ENCODE results near the gene RNASEH1. TPM values are rescaled to one million over a fixed set of nuclear protein-coding genes. Genes with fewer than 3 reads are reported as not detected.
A peak's percentile ranks its signal among the peaks of the same experiment; 100 is the strongest.

The RNASEH1 gene
- total RNA-seq, 1 experiment from 2014 or later, result 48.3 TPM

- peaks cover 10% of the 10 kb centered on the region for H3K4me1 ChIP-seq (ENCODE audit: insufficient read depth, low read length, poor library complexity, severe bottlenecking)
- no TSS peak for BruUV-seq (replicated peaks)
- no peak for TF ChIP-seq EZH2 (IDR thresholded peaks at IDR 0.05; ENCODE audit: borderline replicate concordance, low read depth, low read length, poor library complexity, severe bottlenecking)
- no peak for TF ChIP-seq CTCF (conservative IDR thresholded peaks at IDR 0.05; ENCODE audit: low read depth, low read length)
- DNase-seq (ENCODE audit: low spot score), result no peak
- H3K36me3 ChIP-seq (ENCODE audit: insufficient read depth, low read length, poor library complexity, severe bottlenecking), result no peaks in the 10 kb centered on the region
- intact Hi-C loops (cut with micrococcal nuclease; ENCODE audit: unreplicated experiment), result no loop called here
- no peaks in the 10 kb centered on the region for H3K9me3 ChIP-seq (ENCODE audit: low read depth, low read length, poor library complexity, severe bottlenecking)
- no peak overlapping the region for H3K4me3 ChIP-seq (ENCODE audit: low read depth, low read length, poor library complexity, severe bottlenecking)
- ChIA-PET POLR2A (ENCODE audit: low non-redundant PET) (no interaction called here), CTCF (no interaction called here)
- H3K27ac ChIP-seq (ENCODE audit: low read depth, low read length, poor library complexity, severe bottlenecking), result peak overlapping the region; percentile 23
- no peaks in the 10 kb centered on the region for H3K27me3 ChIP-seq (replicated peaks; ENCODE audit: insufficient read depth, low read depth, low read length, poor library complexity)
Observed at GRCh38 chr2:3603536-3604206, 45.5 kb upstream of the RNASEH1 start.

DNA sequence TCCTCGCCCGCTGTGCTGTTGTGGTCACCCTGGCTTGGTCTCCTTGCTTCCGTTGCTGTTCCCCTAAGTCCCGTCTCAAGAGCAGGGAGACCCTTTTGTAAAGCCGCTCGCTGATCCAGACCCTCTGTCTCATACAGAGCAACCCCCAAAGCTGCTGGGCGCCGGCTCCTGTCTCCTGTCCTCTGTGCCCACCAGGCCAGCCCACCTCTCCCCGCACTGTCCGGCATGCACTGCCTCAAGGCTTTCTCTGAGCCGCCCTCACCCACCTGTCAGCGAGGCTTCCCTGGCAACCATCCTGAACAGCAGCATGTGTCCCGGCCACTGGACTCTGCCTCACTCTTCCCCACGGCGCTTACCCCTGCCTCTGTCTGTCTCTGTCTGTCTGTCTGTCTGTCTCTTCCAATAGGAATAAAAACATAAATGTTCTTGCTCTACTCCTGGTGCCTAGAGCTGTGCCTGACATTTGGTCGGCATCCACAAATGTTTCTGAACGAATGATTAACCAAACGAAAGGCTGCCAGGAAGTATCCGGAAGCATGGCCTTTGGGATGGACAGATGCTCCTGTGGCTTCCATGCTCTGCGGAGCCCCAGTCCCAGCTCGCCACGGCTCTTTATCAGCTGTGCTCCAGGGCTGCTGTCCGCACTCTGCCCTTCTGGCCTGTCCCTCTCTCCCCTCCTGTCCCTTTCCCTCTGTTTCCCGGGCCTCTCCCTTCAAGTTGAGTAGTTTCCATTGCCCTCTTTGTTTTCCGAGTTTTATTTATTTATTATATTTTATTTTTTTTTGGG, 44.6 kb upstream of the RNASEH1 start:
- no peak overlapping the region for H3K4me3 ChIP-seq (ENCODE audit: low read depth, low read length, poor library complexity, severe bottlenecking)
- H3K4me1 ChIP-seq (ENCODE audit: insufficient read depth, low read length, poor library complexity, severe bottlenecking), result peaks cover 10% of the 10 kb centered on the region
- no peaks in the 10 kb centered on the region for H3K27me3 ChIP-seq (replicated peaks; ENCODE audit: insufficient read depth, low read depth, low read length, poor library complexity)
- POLR2A ChIA-PET (ENCODE audit: low non-redundant PET), result no interaction called here
- CTCF ChIA-PET, result no interaction called here
- no peaks in the 10 kb centered on the region for H3K9me3 ChIP-seq (ENCODE audit: low read depth, low read length, poor library complexity, severe bottlenecking)
- intact Hi-C loops (cut with micrococcal nuclease; ENCODE audit: unreplicated experiment), result no loop called here
- no peaks in the 10 kb centered on the region for H3K36me3 ChIP-seq (ENCODE audit: insufficient read depth, low read length, poor library complexity, severe bottlenecking)
- no TSS peak for BruUV-seq (replicated peaks)
- no peak overlapping the region for H3K27ac ChIP-seq (ENCODE audit: low read depth, low read length, poor library complexity, severe bottlenecking)
- DNase-seq (ENCODE audit: low spot score), result no peak
- TF ChIP-seq CTCF (conservative IDR thresholded peaks at IDR 0.05; ENCODE audit: low read depth, low read length), result no peak
- TF ChIP-seq EZH2 (IDR thresholded peaks at IDR 0.05; ENCODE audit: borderline replicate concordance, low read depth, low read length, poor library complexity, severe bottlenecking), result no peak

- H3K4me3 ChIP-seq (ENCODE audit: low read depth, low read length, poor library complexity, severe bottlenecking), result no peak overlapping the region
- H3K36me3 ChIP-seq (ENCODE audit: insufficient read depth, low read length, poor library complexity, severe bottlenecking), result no peaks in the 10 kb centered on the region
- BruUV-seq (replicated peaks), result no TSS peak
- H3K27me3 ChIP-seq (replicated peaks; ENCODE audit: insufficient read depth, low read depth, low read length, poor library complexity), result no peaks in the 10 kb centered on the region
- peak; percentile 43 for DNase-seq (ENCODE audit: low spot score)
- no peaks in the 10 kb centered on the region for H3K9me3 ChIP-seq (ENCODE audit: low read depth, low read length, poor library complexity, severe bottlenecking)
- H3K4me1 ChIP-seq (ENCODE audit: insufficient read depth, low read length, poor library complexity, severe bottlenecking), result peaks cover 10% of the 10 kb centered on the region
- CTCF ChIA-PET, result no interaction called here
- TF ChIP-seq CTCF (conservative IDR thresholded peaks at IDR 0.05; ENCODE audit: low read depth, low read length), result no peak
- no peak for TF ChIP-seq EZH2 (IDR thresholded peaks at IDR 0.05; ENCODE audit: borderline replicate concordance, low read depth, low read length, poor library complexity, severe bottlenecking)
- intact Hi-C loops (cut with micrococcal nuclease; ENCODE audit: unreplicated experiment), result no loop called here
- POLR2A ChIA-PET (ENCODE audit: low non-redundant PET), result no interaction called here
- no peak overlapping the region for H3K27ac ChIP-seq (ENCODE audit: low read depth, low read length, poor library complexity, severe bottlenecking)
Observed at GRCh38 chr2:3601561-3602271, 43.6 kb upstream of the RNASEH1 start.
